Measurements from ENCODE around the gene TMEM100.

Gene TMEM100

DNA sequence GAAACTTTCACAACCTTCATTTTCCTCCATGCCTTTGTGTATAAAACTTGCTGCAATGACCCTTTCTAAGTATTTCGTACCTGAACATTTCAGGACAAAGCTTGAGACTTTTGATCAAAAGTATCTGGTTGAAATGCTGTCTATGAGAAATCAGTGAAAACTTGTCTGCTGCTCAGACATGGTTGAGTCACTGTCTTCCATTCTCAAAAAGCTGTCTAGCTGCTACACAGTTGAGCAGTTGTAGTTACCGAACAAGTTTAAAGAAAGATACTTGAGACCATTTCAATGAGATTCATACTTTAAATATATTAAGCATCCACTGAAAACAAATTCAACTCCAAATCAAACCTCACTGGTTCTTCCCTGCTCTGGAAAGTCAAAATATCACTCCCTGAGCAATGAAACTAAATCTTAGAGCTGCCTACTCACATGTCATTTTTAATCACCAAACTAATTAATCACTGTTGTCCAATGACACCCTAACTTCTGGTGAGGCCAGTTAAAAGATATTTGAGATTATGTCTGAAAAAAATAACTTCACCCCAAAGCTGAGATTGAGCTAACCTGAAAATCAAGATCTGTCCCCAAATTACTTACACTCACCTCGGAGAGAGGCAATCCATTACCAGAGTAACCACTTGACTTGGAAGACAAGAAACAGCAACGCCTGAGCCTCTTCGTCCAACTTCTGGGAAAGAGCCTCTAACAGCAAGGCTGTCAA lies 488 bp downstream of the TMEM100 start:
- in situ Hi-C loops (cut with MboI; ENCODE audit: low sequenced_read_pairs): loop anchor here (25.0 kb wide), 1 partner anchor 185 kb away; no protein-coding TSS in a partner anchor

DNA sequence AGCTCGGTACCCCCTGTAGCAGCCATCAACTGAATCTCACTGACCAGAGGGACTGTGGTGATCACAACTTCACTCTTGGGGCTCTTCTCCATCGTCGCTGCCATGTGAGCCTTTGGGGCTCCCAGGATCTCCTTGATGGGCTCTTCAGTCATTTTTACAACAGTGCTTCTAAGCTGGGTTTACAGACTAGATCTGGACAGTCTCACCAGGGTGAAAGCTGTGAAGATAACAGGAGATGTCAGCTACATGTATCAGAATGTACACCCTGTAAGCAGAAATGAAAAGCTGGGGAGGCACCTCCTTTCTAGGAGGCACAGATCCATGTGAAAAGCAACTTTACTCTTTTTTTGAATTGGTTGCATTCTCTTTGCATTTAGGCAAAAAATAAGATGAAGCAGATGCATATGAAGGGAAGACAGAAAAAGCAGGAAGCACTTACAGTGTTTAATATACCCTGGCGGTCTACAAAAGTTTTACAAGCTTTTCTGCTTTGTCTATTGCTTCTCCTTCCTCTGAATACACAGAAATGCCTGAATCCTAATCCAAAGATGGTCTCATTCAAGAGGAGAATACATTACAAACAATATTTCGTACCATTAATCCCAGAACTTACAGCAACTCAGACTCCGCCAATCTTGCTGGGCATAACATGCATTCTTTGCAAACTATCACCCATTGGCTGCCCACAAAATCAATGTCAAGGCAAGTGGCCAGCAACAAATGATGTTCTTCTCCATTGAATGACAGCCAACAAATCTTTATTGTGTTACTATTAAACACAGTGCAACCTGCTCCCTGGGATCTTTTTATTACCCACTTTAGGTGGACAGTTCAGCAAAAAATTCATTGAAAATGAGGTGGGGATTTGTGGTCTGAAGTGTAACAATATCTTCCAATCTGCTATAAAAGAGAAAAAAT lies 1.5 kb downstream of the TMEM100 start:
- in situ Hi-C loops (cut with MboI; ENCODE audit: low sequenced_read_pairs): loop anchor here (25.0 kb wide), 1 partner anchor 184 kb away; no protein-coding TSS in a partner anchor

DNA sequence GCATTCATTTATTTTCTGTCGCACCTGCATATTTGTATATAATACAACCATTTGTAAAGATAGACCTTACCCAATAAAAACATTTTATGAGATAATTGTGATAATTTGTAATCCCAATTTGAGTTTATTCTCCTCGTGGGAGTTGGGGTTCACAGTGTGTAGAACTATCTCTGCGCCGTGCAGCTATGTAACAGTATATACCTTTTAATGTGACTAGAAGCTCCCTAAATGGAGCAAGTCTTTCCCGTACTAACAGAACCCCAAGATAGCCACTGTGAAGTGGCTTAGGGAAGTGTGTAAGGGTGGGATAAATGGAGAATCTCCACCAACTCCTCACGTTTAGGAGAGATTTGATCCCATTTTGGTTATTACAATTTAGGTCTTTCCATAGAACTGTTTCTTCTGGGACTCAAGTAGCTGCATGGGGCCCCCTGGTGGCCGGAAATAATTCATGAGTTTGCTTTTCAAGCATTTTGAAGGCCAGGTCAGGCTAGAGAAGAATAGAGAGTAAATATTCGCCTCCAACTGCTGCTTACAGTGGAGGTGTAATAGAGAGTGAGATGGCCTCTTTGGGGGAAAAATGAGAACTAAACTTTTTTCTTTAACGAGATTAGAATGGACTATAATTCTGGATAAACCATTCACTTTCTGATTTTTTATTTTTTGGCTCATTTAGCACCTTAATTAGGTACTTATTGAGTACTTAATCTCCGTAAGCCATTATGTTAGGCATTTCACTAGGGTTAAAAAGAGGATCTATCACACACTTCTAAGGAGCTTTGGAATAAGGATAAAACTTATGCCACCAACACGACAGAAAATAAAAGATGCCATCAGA lies 4.5 kb downstream of the TMEM100 start:
- in situ Hi-C loops (cut with MboI; ENCODE audit: low sequenced_read_pairs): loop anchor here (25.0 kb wide), 1 partner anchor 181 kb away; no protein-coding TSS in a partner anchor

DNA sequence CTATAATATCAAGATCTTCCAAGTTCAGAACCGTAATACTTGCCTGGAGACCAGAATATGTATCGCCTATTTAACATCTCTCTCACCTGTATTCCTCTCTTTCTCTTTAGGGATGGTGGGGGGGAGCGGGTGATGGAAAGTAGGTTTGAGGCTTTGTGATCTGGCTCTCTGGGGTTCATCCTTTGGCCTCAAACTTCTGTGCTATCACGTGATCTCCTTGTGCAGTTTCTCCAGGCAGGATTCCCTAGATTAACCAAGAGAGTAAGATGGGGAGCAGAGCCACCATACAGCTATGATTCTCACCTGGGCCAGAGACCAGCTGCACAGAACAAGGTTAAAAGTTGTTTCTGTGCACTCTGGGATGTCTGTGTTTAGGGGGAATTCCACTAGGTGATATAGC lies 5.2 kb downstream of the TMEM100 start:
- in situ Hi-C loops (cut with MboI; ENCODE audit: low sequenced_read_pairs): loop anchor here (25.0 kb wide), 1 partner anchor 180 kb away; no protein-coding TSS in a partner anchor

DNA sequence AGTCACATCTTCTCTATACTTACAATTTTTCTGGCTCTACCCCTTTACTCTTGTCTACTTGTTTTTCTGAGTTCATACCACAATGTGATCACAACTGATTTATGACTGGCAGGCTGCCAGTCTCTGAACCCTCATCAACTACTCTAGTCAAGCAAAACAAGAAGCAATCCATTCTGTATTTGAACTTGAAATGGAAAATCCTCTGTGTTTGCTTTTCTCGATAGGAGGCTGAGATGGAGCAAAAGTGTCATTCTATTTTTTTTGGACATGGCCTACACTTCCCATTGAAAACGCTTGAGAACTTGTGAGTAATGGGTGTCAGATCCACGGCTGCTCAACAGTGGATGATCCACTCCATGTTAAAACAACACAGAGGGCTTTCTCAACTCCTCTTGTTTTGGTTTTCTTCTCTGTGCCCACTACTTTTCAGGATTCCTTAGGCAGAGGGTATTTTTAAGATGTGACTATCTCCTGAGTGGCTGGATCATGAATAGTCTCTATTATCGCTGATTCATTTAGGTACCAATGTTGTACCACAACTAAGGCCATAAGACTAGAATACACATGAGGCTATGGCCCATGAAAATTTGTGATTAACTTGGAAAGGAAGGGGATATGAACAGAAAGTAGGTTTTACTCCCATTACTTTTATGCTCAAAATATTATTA lies 11.7 kb downstream of the TMEM100 start:
- in situ Hi-C loops (cut with MboI; ENCODE audit: low sequenced_read_pairs): loop anchor here (25.0 kb wide), 1 partner anchor 174 kb away; no protein-coding TSS in a partner anchor

DNA sequence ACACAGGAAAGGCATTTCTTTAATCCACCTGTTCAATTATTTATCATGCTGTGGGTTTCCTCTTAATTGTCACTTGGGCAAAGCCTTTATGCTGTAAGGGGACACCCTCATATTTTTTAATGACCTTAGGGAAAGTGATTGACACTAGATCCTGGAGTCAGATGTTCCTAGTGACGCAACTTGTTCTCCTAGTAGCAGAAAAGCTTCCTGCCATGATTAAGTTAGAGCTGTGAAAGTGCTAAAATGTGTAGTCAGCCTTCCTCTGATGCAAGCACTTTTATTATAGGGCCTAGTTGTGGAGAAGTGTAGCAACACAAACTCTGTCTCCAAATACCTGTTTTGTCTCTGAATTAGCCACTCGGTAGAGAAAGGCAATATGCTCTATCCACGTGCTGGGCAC lies 12.3 kb downstream of the TMEM100 start:
- in situ Hi-C loops (cut with MboI; ENCODE audit: low sequenced_read_pairs): loop anchor here (25.0 kb wide), 1 partner anchor 173 kb away; no protein-coding TSS in a partner anchor

DNA sequence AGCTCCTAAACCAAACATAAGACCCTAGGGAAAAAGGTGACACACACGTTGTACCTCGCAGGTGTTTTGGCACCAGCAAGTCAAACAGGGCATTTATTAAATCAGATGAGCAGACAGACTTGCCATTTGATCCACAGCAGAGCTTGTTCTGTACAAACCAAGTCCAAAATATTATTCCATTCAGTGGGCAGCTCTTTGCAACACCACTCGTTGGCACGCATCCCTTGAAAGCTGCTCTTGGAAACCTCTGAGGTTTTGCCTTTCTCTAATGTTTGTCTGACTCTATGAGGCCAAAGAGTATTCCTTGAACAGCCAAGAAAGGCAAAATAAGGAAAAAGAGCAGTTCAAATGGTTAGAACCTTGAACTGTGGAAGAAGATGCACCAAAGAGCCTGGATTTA lies 12.7 kb downstream of the TMEM100 start:
- in situ Hi-C loops (cut with MboI; ENCODE audit: low sequenced_read_pairs): loop anchor here (25.0 kb wide), 1 partner anchor 173 kb away; no protein-coding TSS in a partner anchor

DNA sequence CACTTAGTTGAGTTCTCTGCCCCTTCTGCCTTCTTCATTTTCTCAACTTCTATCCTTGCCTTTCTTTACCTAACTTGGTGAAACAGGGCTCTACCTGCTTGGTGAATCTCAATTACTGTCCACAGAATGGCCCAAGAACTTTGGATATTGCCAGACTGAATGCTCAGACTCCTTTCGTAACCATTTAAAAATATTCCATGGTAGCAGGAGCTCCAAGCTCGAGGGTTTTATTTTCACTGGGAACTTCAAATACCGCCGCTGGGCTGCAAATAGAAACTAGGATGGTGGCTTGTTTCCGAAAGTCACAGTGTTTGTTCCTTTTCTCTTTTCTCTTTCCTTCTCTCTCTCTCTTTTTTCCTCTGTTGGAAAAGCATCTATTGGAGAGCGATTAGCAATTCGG lies 13.2 kb downstream of the TMEM100 start:
- in situ Hi-C loops (cut with MboI; ENCODE audit: low sequenced_read_pairs): loop anchor here (25.0 kb wide), 1 partner anchor 172 kb away; no protein-coding TSS in a partner anchor

DNA sequence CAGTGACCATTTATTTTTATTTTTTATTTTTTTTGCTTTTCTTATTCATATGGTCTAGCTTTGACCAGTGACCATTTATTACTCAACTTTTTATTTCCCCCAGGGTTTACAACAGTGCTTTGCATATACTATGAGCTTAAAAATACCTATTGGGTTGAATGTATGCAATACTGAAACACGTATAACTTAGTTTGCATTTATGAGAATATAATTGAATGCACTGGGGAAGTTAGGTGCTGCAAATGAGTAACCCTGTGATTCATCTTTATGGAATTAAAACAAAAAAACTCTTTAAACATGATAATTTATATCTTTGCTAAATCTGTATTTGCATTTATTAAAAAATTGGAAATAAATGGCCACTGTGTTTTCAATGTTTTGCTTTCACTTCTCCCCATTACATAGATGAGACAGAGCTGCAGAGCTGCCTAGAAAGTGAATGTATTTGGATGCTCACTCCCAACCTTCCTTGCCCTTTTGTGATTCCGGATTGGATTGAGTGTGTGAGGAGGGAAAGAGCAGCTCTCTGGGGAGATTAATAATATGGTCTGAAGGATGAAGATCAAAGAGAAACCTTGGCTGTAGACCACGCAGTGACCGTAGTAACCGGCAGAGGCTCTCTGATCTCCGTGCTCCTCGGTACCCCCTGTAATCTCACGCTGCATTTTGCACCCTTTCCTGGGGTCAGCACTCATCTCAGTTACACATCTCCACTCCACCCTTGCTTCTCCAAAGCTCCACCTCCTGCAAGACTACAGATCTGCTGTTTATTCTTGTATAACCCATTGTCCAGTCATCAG lies 14.3 kb downstream of the TMEM100 start:
- in situ Hi-C loops (cut with MboI; ENCODE audit: low sequenced_read_pairs): loop anchor here (25.0 kb wide), 1 partner anchor 171 kb away; no protein-coding TSS in a partner anchor

DNA sequence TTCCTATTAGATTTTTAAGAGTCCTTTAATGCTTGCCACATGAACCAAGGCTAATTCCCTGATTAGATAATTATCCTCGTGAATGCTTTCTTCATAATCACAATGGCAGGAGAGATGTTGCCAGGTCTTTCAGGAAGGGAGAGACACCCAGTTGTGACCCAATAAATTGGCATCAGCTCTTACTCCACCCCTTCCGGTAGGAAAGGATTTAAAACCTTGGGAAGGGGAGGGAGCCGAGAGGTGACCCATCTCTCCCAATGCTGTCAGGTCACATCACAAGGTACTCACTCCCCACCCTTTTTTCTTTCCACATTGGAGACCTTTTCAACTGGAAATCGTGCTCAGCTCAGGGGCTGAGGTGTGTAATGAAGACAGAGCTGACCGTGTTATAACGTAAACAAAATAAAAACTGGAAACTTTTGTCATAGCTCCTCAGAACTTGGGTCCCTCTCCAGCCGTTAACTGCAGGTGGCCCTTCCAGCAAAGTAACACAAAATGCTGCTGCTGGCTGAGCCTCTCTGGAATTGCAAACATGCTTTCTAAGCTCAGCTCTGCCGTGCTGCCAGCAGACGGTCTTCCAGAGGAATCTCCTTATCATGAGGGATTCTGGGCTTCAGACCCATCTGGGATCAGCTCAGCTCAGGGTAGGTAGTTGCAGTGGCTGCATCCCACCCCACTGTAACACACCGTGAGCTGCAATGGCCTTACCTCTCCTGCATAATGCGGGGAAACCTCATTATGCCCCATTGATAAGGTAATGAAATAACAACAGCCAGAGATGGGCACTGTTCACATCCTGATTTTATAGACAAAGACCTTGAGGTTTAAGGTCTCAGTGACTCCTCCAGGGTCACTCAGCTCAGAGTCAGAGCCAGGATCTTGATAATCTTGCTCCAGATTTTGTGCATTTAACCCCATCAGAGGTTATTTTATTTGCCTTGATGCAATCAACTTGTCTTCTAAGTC lies 15.6 kb downstream of the TMEM100 start:
- in situ Hi-C loops (cut with MboI; ENCODE audit: low sequenced_read_pairs): loop anchor here (25.0 kb wide), 1 partner anchor 170 kb away; no protein-coding TSS in a partner anchor

DNA sequence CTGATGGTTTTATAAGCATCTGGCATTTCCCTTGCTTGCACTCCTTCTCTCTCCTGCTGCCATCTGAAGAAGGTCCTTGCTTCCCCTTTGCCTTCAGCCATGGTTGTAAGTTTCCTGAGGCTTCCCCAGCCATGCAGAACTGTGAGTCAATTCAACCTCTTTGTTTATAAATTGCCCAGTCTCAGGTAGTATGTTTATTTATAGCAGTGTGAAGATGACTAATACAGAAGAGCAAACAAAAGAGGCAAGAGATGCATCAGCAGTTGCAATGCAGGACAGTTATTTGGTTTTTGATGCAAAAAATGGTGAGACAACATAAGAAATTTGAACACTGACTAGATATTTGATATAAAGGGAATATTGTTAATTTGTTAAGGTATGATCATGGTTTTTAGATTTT lies 16.8 kb downstream of the TMEM100 start:
- in situ Hi-C loops (cut with MboI; ENCODE audit: low sequenced_read_pairs): loop anchor here (25.0 kb wide), 1 partner anchor 169 kb away; no protein-coding TSS in a partner anchor

DNA sequence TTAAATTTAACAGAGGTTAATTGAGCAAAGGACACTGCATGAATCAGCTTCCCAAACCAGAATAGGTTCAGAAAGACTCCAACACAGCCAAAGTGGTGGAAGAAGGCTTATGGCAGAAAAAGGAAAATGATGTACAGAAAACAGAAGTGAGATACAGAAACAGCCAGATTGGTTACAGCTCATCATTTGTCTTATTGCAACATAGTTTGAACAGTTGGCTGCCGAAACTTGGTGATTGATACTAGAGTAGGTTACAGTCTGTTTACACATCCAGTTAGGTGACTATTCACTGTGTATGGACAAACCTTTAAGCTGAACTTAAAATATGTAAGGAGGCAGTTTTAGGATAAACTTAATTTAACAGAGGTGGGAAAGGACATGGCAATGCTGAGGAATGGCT lies 18.3 kb downstream of the TMEM100 start:
- in situ Hi-C loops (cut with MboI; ENCODE audit: low sequenced_read_pairs): loop anchor here (25.0 kb wide), 1 partner anchor 167 kb away; no protein-coding TSS in a partner anchor

DNA sequence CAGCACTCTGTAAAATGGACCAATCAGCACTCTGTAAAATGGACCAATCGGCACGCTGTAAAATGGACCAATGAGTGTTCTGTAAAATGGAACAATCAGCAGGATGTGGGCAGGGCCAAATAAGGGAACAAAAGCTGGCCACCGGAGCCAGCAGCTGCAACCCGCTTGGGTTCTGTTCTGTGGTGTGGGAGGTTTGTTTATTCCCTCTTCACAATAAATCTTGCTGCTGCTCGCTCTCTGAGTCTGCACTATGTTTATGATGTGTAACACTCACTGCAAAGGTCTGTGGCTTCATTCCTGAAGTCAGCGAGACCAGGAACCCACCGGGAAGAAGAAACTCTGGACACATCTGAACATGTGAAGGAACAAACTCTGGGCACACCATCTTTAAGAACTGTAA lies 20.5 kb downstream of the TMEM100 start:
- in situ Hi-C loops (cut with MboI; ENCODE audit: low sequenced_read_pairs): loop anchor here (25.0 kb wide), 1 partner anchor 165 kb away; no protein-coding TSS in a partner anchor

DNA sequence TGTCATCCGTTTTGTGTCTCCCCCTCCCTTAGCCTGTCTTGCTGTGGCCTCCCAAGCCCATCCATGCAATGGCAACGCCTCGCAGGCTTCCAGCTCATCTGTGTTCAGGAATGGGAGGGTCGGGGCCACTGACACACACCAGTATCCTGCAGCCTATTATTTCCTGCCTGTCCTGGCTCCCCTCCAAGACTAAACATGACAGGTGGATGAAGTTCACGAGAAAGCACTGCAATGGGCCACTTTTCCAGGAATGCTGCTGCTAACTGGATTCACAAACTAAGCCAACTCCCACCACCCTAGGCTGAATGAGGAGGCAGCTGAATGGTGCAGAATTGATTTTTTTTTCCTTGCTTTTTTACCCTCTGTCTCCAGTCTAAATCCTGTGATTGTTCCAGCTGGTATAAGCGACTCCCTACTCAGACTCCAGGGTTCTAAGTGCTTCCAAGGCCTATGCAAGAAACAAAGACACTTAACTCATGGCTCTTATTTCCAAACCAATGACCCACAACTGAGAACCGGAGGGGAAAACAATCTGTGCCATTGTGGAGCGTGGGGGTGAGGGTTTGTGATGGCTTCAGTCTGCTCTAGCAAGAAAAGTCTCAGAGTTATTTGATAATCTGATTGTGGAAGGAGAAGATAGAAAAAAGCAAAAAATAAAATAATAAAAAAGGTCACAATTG lies 23.3 kb downstream of the TMEM100 start:
- in situ Hi-C loops (cut with MboI; ENCODE audit: low sequenced_read_pairs): no loop called here

DNA sequence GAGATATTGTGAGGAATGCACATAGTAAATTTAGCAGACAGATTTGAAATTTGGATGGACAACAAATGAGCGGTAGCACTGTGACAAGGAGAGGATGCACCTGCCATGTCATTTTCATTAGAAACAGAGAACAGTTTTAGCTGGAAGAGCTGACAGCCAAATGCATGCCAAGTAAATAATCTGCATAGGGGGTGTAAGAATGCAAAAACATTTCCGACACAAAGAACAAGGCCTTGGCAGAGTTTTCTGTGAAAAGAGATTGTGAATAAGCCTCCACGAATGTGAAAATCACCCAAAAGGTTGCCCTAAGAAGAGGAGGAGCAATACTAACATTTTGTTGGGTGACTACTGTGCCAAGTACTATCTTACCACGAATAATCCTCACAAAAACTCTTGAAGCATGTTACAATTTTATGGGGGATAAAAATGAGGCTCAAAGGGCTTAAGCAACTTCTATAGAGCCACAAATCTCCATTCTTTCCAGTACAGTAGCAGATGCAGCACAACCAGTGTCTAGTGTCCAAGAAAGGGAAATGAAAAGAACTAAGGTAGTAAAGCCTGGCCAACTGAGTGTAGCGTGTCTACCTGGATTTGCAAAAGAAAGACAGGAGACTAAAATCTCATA lies 28.3 kb downstream of the TMEM100 start:
- in situ Hi-C loops (cut with MboI; ENCODE audit: low sequenced_read_pairs): no loop called here

Measured in HL-60/S4 treated with retinoic acid at 250 ng/mL for 4 days and 3 days (cell line).